Motor neuron (in vitro differentiated cells): ENCODE data around the gene PCGF3. TPM values are rescaled to one million over a fixed set of nuclear protein-coding genes. Genes with fewer than 3 reads are reported as not detected.
"Not testable (repeated sequence)": the region's sequence is repeated elsewhere in the genome, so short reads cannot be mapped to it uniquely, and the experiment has no call there.

ENCODE experiments used
- ATAC-seq, 8 experiments: fragments of 200-7000 bp; cut with Tn5 transposase; replicated peaks in 6 of 8; 2 replicates each; pipeline ENCODE4 v1.8.0; 2021; ENCODE audit warnings: mild to moderate bottlenecking in 8 of 8, moderate library complexity in 8 of 8
- H3K27ac ChIP-seq, 2 donors: fragments of 250-450 bp; sonication (Bioruptor Pico); 2 replicates each; pipeline ENCODE4 v1.9.0; 2021; ENCODE audit warnings: antibody characterized with exemption in 2 of 2, mild to moderate bottlenecking in 2 of 2, moderate library complexity in 1 of 2
- H3K4me1 ChIP-seq, 2 donors: fragments of 250-450 bp; sonication (Bioruptor Pico); replicated peaks in 1 of 2; 2 replicates each; pipeline ENCODE4 v1.6.1; 2021; ENCODE audit warnings: antibody characterized with exemption in 2 of 2, mild to moderate bottlenecking in 2 of 2, moderate library complexity in 1 of 2
- H3K4me3 ChIP-seq, 5 donors: fragments of 250-450 bp; sonication (Bioruptor Pico); 2 replicates each; pipeline ENCODE4 v1.9.0; 2021; ENCODE audit warnings: antibody characterized with exemption in 5 of 5, mild to moderate bottlenecking in 5 of 5, moderate library complexity in 4 of 5
- WGBS, 10 experiments: fragments of 450-650 bp; shearing (Covaris generic); methylation state at CpG; one replicate each; pipeline ENCODE4 v1.0.0; 2022; 5-methylcytosine and 5-hydroxymethylcytosine counted together
- in situ Hi-C, 9 experiments: fragments of 400-800 bp; cut with MboI; loops; one replicate each; pipeline ENCODE4 v1.15.0; 2021; ENCODE audit warnings: low sequenced_read_pairs in 9 of 9, low pct_unique_long_range_greater_than_20kb in 2 of 9; ENCODE audit not compliant: unreplicated experiment in 9 of 9
- total RNA-seq, 8 experiments: library from RNA; unstranded; fragments of 300-600 nt; gene quantifications; 2 replicates each; pipeline versions ENCODE4 v1.2.3 to v1.2.4, GENCODE V29; 2022

Gene PCGF3
- total RNA-seq, 8 experiments from 2014 or later, result 21.8 to 86.9 (median 42.1) TPM

GRCh38 chr4:740656-741282 is 35.1 kb downstream of the PCGF3 start:
- Histone ChIP-seq H3K4me1 (no peaks in the 10 kb centered on the region), H3K4me3 (no peak overlapping the region), H3K27ac (no peak overlapping the region)
- in situ Hi-C loops, result no loop called here
- WGBS, 10 experiments, result 30 to 100% (median 89%) methylated on average over 2 to 14 of the region's 19 CpGs; no CpG with 5 or more reads in 1 of the 10 experiments
- ATAC-seq, result no peak

GRCh38 chr4:742096-742741 is 36.6 kb downstream of the PCGF3 start:
- no peaks in the 10 kb centered on the region for H3K4me1 ChIP-seq
- in situ Hi-C loops, result no loop called here
- peak in 1 of 8 experiments; percentile 46 for ATAC-seq
- H3K4me3 ChIP-seq, result no peak overlapping the region
- 24 to 90% (median 80%) methylated on average over 2 to 5 of the region's 21 CpGs; no CpG with 5 or more reads in 5 of the 10 experiments for WGBS, 10 experiments
- no peak overlapping the region for H3K27ac ChIP-seq

- Histone ChIP-seq H3K27ac (no peak overlapping the region), H3K4me1 (no peaks in the 10 kb centered on the region), H3K4me3 (no peak overlapping the region)
- WGBS, 10 experiments, result 86 to 100% (median 100%) methylated on average over 1 to 9 of the region's 26 CpGs; no CpG with 5 or more reads in 7 of the 10 experiments
- in situ Hi-C loops, result no loop called here
- ATAC-seq, result peak; percentile 64 to 98 (median 72)
These were observed 37.2 kb downstream of the PCGF3 start for GRCh38 chr4:742742-743311.

- in situ Hi-C loops, result no loop called here
- H3K4me1 ChIP-seq, result no peaks in the 10 kb centered on the region
- H3K27ac ChIP-seq, result no peak overlapping the region
- peak in 1 of 8 experiments; percentile 8 for ATAC-seq
- H3K4me3 ChIP-seq, result no peak overlapping the region
- 71 to 95% (median 82%) methylated on average over 1 to 13 of the region's 22 CpGs; no CpG with 5 or more reads in 1 of the 10 experiments for WGBS, 10 experiments
These were observed 38.0 kb downstream of the PCGF3 start for GRCh38 chr4:743463-744211.

- no peaks in the 10 kb centered on the region for H3K4me1 ChIP-seq
- in situ Hi-C loops, result no loop called here
- no peak overlapping the region for H3K4me3 ChIP-seq
- WGBS, 10 experiments, result 88 to 100% (median 93%) methylated on average over 2 to 12 of the region's 44 CpGs; no CpG with 5 or more reads in 6 of the 10 experiments
- H3K27ac ChIP-seq, result no peak overlapping the region
- peak in 1 of 8 experiments; percentile 16 for ATAC-seq
These were observed 38.7 kb downstream of the PCGF3 start for GRCh38 chr4:744212-744841.

- no peak for ATAC-seq
- H3K4me3 ChIP-seq, result no peak overlapping the region
- 80 to 100% (median 100%) methylated on average over 1 to 11 of the region's 34 CpGs; no CpG with 5 or more reads in 4 of the 10 experiments for WGBS, 10 experiments
- no peak overlapping the region for H3K27ac ChIP-seq
- H3K4me1 ChIP-seq, result no peaks in the 10 kb centered on the region
- in situ Hi-C loops, result no loop called here
These were observed 42.0 kb downstream of the PCGF3 start for GRCh38 chr4:747546-748170.

GRCh38 chr4:748461-748860 is 42.8 kb downstream of the PCGF3 start:
- Histone ChIP-seq H3K4me1 (no peaks in the 10 kb centered on the region), H3K27ac (no peak overlapping the region), H3K4me3 (no peak overlapping the region)
- no peak for ATAC-seq
- in situ Hi-C loops, result no loop called here
- WGBS, 10 experiments, result 90 to 100% (median 94%) methylated on average over 4 to 16 of the region's 19 CpGs; no CpG with 5 or more reads in 4 of the 10 experiments

GRCh38 chr4:749698-750666 is 44.4 kb downstream of the PCGF3 start:
- Histone ChIP-seq H3K4me1 (no peaks in the 10 kb centered on the region), H3K4me3 (no peak overlapping the region), H3K27ac (no peak overlapping the region)
- 79 to 100% (median 96%) methylated on average over 1 to 16 of the region's 20 CpGs; no CpG with 5 or more reads in 1 of the 10 experiments for WGBS, 10 experiments
- peak in 2 of 8 experiments; percentile 45 to 80 for ATAC-seq
- in situ Hi-C loops, result no loop called here

- WGBS, 10 experiments, result 83 to 100% (median 93%) methylated on average over 1 to 7 of the region's 15 CpGs; no CpG with 5 or more reads in 5 of the 10 experiments
- peak in 3 of 8 experiments; percentile 12 to 20 (median 16) for ATAC-seq
- in situ Hi-C loops, result no loop called here
- Histone ChIP-seq H3K4me1 (no peaks in the 10 kb centered on the region), H3K27ac (no peak overlapping the region), H3K4me3 (no peak overlapping the region)
These were observed 46.0 kb downstream of the PCGF3 start for GRCh38 chr4:751676-752075.

- H3K4me1 ChIP-seq, result no peaks in the 10 kb centered on the region
- ATAC-seq, result no peak
- no peak overlapping the region for H3K4me3 ChIP-seq
- in situ Hi-C loops, result no loop called here
- H3K27ac ChIP-seq, result no peak overlapping the region
- WGBS, 10 experiments, result 40 to 100% (median 90%) methylated on average over 1 to 6 of the region's 25 CpGs; no CpG with 5 or more reads in 3 of the 10 experiments
These were observed 46.7 kb downstream of the PCGF3 start for GRCh38 chr4:752196-752861.

GRCh38 chr4:753186-753585 is 47.6 kb downstream of the PCGF3 start:
- in situ Hi-C loops, ATAC-seq, H3K27ac ChIP-seq, H3K4me3 ChIP-seq, H3K4me1 ChIP-seq: not testable (repeated sequence)
- 80 to 100% (median 97%) methylated on average over 1 to 10 of the region's 13 CpGs; no CpG with 5 or more reads in 3 of the 10 experiments for WGBS, 10 experiments
